ENCODE data around the gene PPIA.
"Not testable (repeated sequence)": the region's sequence is repeated elsewhere in the genome, so short reads cannot be mapped to it uniquely, and the experiment has no call there.

The PPIA gene

GRCh38 chr7:44791278-44792219, 4.9 kb upstream of the PPIA start:
- no peak for DNase-seq

- no peak for DNase-seq
These were observed 2.6 kb upstream of the PPIA start for GRCh38 chr7:44793919-44794318.

- no peak for DNase-seq
These were observed 2.1 kb upstream of the PPIA start for GRCh38 chr7:44794331-44794730.

- peak in 2 of 4 experiments; percentile 57 to 59 for DNase-seq
These were observed 412 bp upstream of the PPIA start for GRCh38 chr7:44796034-44796503.

GRCh38 chr7:44797329-44798258, 1.1 kb downstream of the PPIA start:
- peak; percentile 62 to 76 (median 66) for DNase-seq

- no peak for DNase-seq
These were observed 2.3 kb downstream of the PPIA start for GRCh38 chr7:44798649-44799305.

- no peak for DNase-seq
These were observed 3.5 kb downstream of the PPIA start for GRCh38 chr7:44799939-44800338.

GRCh38 chr7:44801890-44802289, 5.4 kb downstream of the PPIA start:
- no peak for DNase-seq

- DNase-seq, result no peak
These were observed 6.0 kb downstream of the PPIA start for GRCh38 chr7:44802418-44803025.

GRCh38 chr7:44803828-44804519, 7.5 kb downstream of the PPIA start:
- DNase-seq, result not testable (repeated sequence)

GRCh38 chr7:44805950-44806349, 9.5 kb downstream of the PPIA start:
- DNase-seq, result no peak

GRCh38 chr7:44808914-44809393, 12.5 kb downstream of the PPIA start:
- no peak for DNase-seq

- no peak for DNase-seq
These were observed 14.6 kb downstream of the PPIA start for GRCh38 chr7:44811093-44811492.

- no peak for DNase-seq
These were observed 15.1 kb downstream of the PPIA start for GRCh38 chr7:44811571-44811970.

- DNase-seq, result no peak
These were observed 18.4 kb downstream of the PPIA start for GRCh38 chr7:44814919-44815318.

GRCh38 chr7:44819292-44819691, 22.8 kb downstream of the PPIA start:
- no peak for DNase-seq

GRCh38 chr7:44823255-44823781, 26.8 kb downstream of the PPIA start:
- DNase-seq, result no peak

GRCh38 chr7:44824894-44825526, 28.5 kb downstream of the PPIA start:
- no peak for DNase-seq

GRCh38 chr7:44827567-44827966, 31.1 kb downstream of the PPIA start:
- DNase-seq, result no peak

- DNase-seq, result no peak
These were observed 42.3 kb downstream of the PPIA start for GRCh38 chr7:44838751-44839150.

GRCh38 chr7:44842675-44843074, 46.2 kb downstream of the PPIA start:
- DNase-seq, result not testable (repeated sequence)
